OCI-LY7 (cell line): Measurements from ENCODE around the gene BASP1.

Source experiments
- CTCF ChIP-seq: fragments of 200-600 bp; sonication (generic); conservative IDR thresholded peaks from 2 replicates; pipeline ENCODE4 v1.5.1; 2014; ENCODE audit warnings: mild to moderate bottlenecking, antibody characterized with exemption, low read length, moderate library complexity, mixed read lengths
- EZH2phosphoT487 ChIP-seq: fragments of 200-600 bp; sonication (generic); IDR thresholded peaks from 2 replicates; pipeline ENCODE4 v1.6.1; 2018; ENCODE audit warnings: low read depth, borderline replicate concordance, mild to moderate bottlenecking, mixed run types, antibody characterized with exemption, low read length, moderate library complexity, mixed read lengths

- TF ChIP-seq CTCF (no peak), EZH2phosphoT487 (no peak)
Measured at GRCh38 chr5:17182981-17183380, 34.5 kb upstream of the BASP1 start.
